Ammon's horn (tissue), 1 donor: ENCODE data around the gene CPNE1.

Experiments
- DNase-seq: peaks from one replicate; pipeline ENCODE4 v3.0.0-alpha.2; 2016; ENCODE audit warnings: low spot score

Gene CPNE1

DNA sequence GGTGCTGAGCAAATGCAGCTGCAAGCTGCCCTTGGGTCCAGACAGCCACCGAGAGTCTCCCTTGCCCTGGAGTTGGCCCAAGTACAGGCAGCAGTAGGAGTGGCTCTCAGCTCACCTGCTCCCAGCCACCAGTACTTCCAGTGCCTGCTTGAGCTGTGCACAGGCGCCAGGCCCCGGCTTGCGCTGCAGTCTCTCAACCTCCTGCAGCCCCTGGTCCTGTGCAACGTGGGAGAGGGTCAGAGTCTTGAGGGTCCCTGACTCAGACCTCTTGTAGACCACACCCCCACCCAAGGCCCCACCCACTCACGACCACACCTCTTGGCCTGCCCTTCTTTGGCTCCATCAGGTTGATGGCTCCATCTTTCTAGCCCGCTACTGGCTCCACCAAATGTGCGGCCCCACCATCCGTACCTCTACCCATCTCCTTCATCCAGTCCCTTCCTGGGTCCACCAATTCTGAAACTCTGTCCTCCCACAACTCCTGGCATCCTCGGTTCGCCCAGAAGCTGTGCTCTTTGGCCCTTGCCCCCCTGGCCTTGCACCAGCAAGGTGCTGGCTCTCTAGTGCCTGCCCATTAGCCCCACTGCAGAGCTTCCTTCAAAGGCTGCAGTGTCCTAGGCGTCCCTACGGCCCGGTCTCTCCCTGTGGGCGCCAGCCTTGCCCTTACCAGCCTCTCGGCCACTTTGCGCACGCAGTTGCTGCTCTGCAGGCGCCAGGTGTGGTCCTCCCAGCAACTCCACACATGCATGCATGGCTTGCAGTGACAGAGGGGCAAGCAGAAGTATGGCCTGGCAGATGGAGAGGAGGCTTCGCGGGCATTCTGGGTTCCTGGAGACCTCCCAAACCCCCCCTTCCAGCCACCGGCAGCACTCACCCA lies 65.6 kb downstream of the CPNE1 start:
- DNase-seq = no peak

DNA sequence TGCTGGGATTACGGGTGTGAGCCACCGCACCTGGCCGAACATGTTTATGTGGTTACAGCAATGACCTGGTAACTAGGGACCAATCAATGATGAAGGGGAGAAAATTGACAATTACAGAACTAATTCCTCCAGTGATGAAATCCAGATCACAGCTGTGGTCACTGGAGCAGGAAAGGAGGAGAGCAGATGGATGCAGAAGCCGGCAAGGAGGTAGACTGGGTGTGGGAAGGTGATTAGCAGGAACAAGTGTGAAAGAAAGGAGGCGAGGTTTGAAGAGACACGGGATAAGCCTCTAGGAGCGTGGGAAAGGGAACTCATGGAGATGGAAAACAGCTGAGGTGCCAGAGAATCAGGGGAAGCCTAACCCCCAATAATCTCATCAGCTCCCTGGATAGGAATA lies 66.2 kb downstream of the CPNE1 start:
- DNase-seq = no peak

DNA sequence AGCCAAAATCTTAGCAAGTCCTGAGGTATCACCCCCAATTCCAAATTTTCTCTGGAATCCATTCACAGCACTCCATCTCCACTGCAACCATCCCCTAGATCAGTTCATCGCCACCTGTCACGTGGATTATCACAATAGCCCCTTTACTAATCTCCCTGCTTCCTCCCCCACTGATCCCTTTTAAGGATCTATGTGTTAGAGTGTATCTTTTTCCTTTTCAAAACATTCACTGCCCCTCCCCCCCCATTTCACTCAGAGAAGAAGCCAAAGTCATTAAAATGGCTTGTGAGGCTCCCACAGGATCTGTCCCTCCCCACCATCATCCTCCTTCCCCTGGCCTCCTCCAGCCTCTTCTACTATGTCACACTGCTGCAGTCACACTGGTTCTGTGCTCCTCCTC lies 67.5 kb downstream of the CPNE1 start:
- no peak for DNase-seq

DNA sequence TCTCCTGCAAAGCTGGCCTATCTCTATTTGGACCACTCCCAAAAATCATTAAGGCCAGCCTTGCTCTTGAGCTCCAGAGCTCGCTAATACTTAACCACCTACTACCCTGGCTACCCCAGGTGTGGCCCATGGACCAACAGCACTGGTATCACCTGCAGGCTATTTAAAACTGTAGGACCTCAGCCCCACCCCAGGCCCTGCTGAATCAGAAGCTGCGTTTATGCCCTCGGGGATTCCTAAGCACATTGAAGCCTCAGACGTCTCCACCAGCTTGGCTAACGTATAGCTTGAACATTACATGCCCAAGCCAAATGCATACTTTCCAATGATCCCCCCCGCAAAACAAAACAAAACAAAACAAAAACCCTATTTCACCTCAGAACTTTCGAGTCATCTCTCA lies 68.8 kb downstream of the CPNE1 start:
- no peak for DNase-seq

GRCh38 chr20:35595456-35595855 lies 69.2 kb downstream of the CPNE1 start:
- no peak for DNase-seq

- no peak for DNase-seq
These were observed 72.2 kb downstream of the CPNE1 start for GRCh38 chr20:35592339-35592974.

GRCh38 chr20:35588397-35588796 lies 76.3 kb downstream of the CPNE1 start:
- DNase-seq = no peak

- no peak for DNase-seq
These were observed 77.3 kb downstream of the CPNE1 start for GRCh38 chr20:35587436-35587835.

- no peak for DNase-seq
These were observed 77.8 kb downstream of the CPNE1 start for GRCh38 chr20:35586751-35587425.

GRCh38 chr20:35583636-35584560 lies 80.8 kb downstream of the CPNE1 start:
- DNase-seq = no peak

- DNase-seq = no peak
These were observed 81.8 kb downstream of the CPNE1 start for GRCh38 chr20:35582741-35583404.

GRCh38 chr20:35582131-35582530 lies 82.6 kb downstream of the CPNE1 start:
- DNase-seq = no peak

GRCh38 chr20:35579196-35579595 lies 85.5 kb downstream of the CPNE1 start:
- no peak for DNase-seq

GRCh38 chr20:35578469-35578868 lies 86.2 kb downstream of the CPNE1 start:
- DNase-seq = no peak

- DNase-seq = no peak
These were observed 87.9 kb downstream of the CPNE1 start for GRCh38 chr20:35576816-35577215.
